Measurements from ENCODE around the gene BMPR1B.
A peak's percentile ranks its signal among the peaks of the same experiment; 100 is the strongest.

BMPR1B gene

GRCh38 chr4:95193391-95194224, 435.9 kb downstream of the BMPR1B start:
- DNase-seq = no peak

DNA sequence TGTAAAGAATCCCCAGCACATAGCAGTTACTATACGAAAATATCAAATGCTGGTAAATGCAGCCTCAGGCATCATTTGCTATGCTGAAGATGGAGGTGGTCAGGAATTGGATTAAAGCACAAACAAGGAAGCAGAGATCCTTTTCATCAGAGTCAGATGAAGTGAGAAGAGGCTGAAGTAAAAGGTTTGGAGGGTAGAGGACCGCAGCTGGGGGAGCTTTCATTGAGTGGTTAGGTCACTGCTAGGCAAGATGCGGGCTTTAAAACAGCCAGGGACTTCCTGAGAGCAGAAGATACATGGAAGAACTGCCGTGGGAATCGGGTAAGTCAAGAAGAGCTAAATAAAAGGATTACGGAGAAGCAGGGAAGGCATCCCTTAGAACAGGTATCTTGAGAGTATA, 439.6 kb downstream of the BMPR1B start:
- no peak for DNase-seq

GRCh38 chr4:95198961-95199360, 441.2 kb downstream of the BMPR1B start:
- no peak for DNase-seq

DNA sequence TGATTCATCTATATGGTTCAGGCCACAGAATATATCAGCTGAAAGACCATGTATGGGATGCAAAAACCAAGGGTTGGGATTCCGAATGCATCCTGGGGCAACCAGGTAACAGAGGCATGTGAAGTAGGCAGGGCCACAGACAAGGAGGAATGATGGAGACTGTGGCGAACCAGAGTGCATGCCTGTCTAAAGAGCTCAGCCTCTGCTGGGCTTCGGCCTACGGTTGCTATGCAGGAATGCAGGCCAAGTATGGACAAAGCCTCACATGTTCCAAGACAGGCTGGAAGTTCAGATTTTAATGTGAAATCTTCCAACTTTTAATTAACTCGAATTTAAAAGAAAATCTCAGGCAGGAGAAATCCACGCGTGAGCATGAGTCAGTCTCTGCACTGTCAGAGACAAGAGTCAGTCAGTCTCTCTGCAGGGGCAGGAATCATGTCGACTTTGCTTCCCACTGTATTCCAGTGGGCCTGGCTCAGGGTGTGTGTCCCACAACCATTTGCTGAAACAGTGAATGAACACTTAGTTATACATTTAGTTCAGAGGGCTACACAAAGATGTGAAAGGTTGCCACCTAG, 446.6 kb downstream of the BMPR1B start:
- no peak for DNase-seq

DNA sequence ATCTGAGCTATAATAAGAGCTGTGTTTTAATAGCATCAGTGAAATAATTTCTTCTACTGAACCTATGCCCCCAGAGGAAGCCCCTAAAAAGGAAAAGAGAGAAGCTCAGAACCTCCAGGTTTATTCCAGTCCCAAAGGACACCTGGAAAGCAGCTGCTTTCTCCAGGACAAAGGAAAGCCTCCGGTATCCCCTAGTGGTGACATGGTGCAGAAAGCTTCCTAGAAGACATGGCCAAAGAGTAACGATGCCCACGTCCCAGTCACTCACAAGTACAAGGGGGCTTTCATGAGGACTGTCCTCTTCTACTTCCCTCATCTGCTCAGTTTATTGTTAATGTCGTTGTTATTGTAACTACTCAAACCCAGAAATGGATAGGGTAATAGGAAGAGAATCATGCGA, 447.1 kb downstream of the BMPR1B start:
- peak in 1 of 2 experiments; percentile 7 for DNase-seq
